Stimulated activated CD4-positive, alpha-beta T cell treated with anti-CD3 and anti-CD28 coated beads, Interleukin-12 subunit alpha, Interleukin-12 subunit beta, amount 100 ng/mL, for 24 hours (primary cell): ENCODE data around the gene TPST1.
"Not testable (repeated sequence)": the region's sequence is repeated elsewhere in the genome, so short reads cannot be mapped to it uniquely, and the experiment has no call there.

Experiments
- DNase-seq, 2 experiments: peaks; one replicate each; pipeline ENCODE4 v3.0.0-alpha.2; 2020; ENCODE audit warnings: low read depth in 2 of 2

TPST1 gene

GRCh38 chr7:66188645-66189044, 16.5 kb upstream of the TPST1 start:
- DNase-seq: no peak

GRCh38 chr7:66189695-66190503, 15.2 kb upstream of the TPST1 start:
- no peak for DNase-seq

- no peak for DNase-seq
These were observed 14.7 kb upstream of the TPST1 start for GRCh38 chr7:66190504-66190857.

- no peak for DNase-seq
These were observed 11.9 kb upstream of the TPST1 start for GRCh38 chr7:66193146-66193725.

- DNase-seq: no peak
These were observed 6.7 kb upstream of the TPST1 start for GRCh38 chr7:66198469-66198868.

- DNase-seq: no peak
These were observed 6.2 kb upstream of the TPST1 start for GRCh38 chr7:66198956-66199355.

GRCh38 chr7:66202441-66202840, 2.7 kb upstream of the TPST1 start:
- DNase-seq: no peak

- DNase-seq: no peak
These were observed 582 bp downstream of the TPST1 start for GRCh38 chr7:66205741-66206090.

GRCh38 chr7:66206119-66206933, 1.2 kb downstream of the TPST1 start:
- DNase-seq: no peak

GRCh38 chr7:66206934-66207240, 1.8 kb downstream of the TPST1 start:
- no peak for DNase-seq

GRCh38 chr7:66207540-66207939, 2.4 kb downstream of the TPST1 start:
- no peak for DNase-seq

GRCh38 chr7:66211429-66211828, 6.3 kb downstream of the TPST1 start:
- no peak for DNase-seq

- no peak for DNase-seq
These were observed 8.5 kb downstream of the TPST1 start for GRCh38 chr7:66213637-66214036.

- DNase-seq: no peak
These were observed 11.6 kb downstream of the TPST1 start for GRCh38 chr7:66216687-66217086.

- no peak for DNase-seq
These were observed 14.7 kb downstream of the TPST1 start for GRCh38 chr7:66219805-66220204.

- no peak for DNase-seq
These were observed 16.3 kb downstream of the TPST1 start for GRCh38 chr7:66221442-66221841.

GRCh38 chr7:66227808-66228207, 22.7 kb downstream of the TPST1 start:
- no peak for DNase-seq

- DNase-seq: not testable (repeated sequence)
These were observed 26.4 kb downstream of the TPST1 start for GRCh38 chr7:66231326-66232216.

- DNase-seq: no peak
These were observed 28.5 kb downstream of the TPST1 start for GRCh38 chr7:66233638-66234037.

- no peak for DNase-seq
These were observed 31.7 kb downstream of the TPST1 start for GRCh38 chr7:66236713-66237303.

GRCh38 chr7:66237906-66238772, 33.0 kb downstream of the TPST1 start:
- DNase-seq: no peak
